HEK293 (cell line): ENCODE results near the gene SLC23A3.

Experiments
- CTCF ChIA-PET: fragments of 350-600 bp; formaldehyde crosslinking; extraction: SDS; loops from one replicate; lab custom pipeline; 2021; ENCODE audit warnings: antibody characterized with exemption; lab: Yijun Ruan, JAX
- POLR2A ChIA-PET: fragments of 300-600 bp; formaldehyde crosslinking; extraction: SDS; loops from one replicate; lab custom pipeline; 2020; ENCODE audit warnings: antibody characterized with exemption, inconsistent platforms; lab: Yijun Ruan, JAX
- H3K27ac ChIP-seq: fragments of 200-500 bp; sonication (Bioruptor generic); 2 replicates; pipeline ENCODE4 v1.5.1; 2014; ENCODE audit warnings: low read depth, low read length, control low read depth, inconsistent platforms; ENCODE audit errors: extremely low read depth
- H3K36me3 ChIP-seq, 2 experiments: fragments of 200-500 bp in 1 of 2; sonication (Bioruptor generic) in 1 of 2; 1 replicate in 1 of 2; 2 replicates in 1 of 2; pipeline ENCODE4 v1.5.1; 2014 to 2017; ENCODE audit warnings: inconsistent platforms in 2 of 2, low read length in 2 of 2; ENCODE audit not compliant: control insufficient read depth in 2 of 2, insufficient read depth in 1 of 2
- H3K4me1 ChIP-seq: fragments of 200-500 bp; sonication (Bioruptor generic); 2 replicates; pipeline ENCODE4 v1.5.1; 2014; ENCODE audit warnings: mild to moderate bottlenecking, low read length, inconsistent platforms; ENCODE audit not compliant: control insufficient read depth, insufficient read depth
- H3K4me3 ChIP-seq: 2 replicates; pipeline ENCODE4 v1.5.1; 2011; ENCODE audit warnings: low read depth, mild to moderate bottlenecking, control low read depth, low read length, moderate library complexity
- H3K9me3 ChIP-seq: fragments of 200-500 bp; sonication (Bioruptor generic); 2 replicates; pipeline ENCODE4 v1.5.1; 2014; ENCODE audit warnings: low read depth, low read length, inconsistent platforms; ENCODE audit not compliant: control insufficient read depth, insufficient read depth
- GLI4 ChIP-seq: fragments of 450-650 bp; formaldehyde crosslinking; IDR thresholded peaks from 2 replicates; pipeline ENCODE4 v1.5.1; 2016; ENCODE audit warnings: missing biosample characterization, missing genetic modification characterization
- RBAK ChIP-seq: fragments of 450-650 bp; formaldehyde crosslinking; IDR thresholded peaks from 2 replicates; pipeline ENCODE4 v1.5.1; 2016; ENCODE audit warnings: missing biosample characterization, missing genetic modification characterization
- REPIN1 ChIP-seq: fragments of 450-650 bp; formaldehyde crosslinking; IDR thresholded peaks from 2 replicates; pipeline ENCODE4 v1.5.1; 2017; ENCODE audit warnings: missing biosample characterization, missing genetic modification characterization, low read depth
- ZBTB26 ChIP-seq: fragments of 450-650 bp; formaldehyde crosslinking; optimal IDR thresholded peaks from 2 replicates; pipeline ENCODE3; 2016; ENCODE audit warnings: missing biosample characterization, mild to moderate bottlenecking, missing genetic modification characterization
- ZBTB49 ChIP-seq: fragments of 450-650 bp; formaldehyde crosslinking; IDR thresholded peaks from 2 replicates; pipeline ENCODE4 v1.5.1; 2016; ENCODE audit warnings: missing biosample characterization, missing genetic modification characterization, low read depth
- ZBTB8A ChIP-seq: fragments of 450-650 bp; formaldehyde crosslinking; IDR thresholded peaks from 2 replicates; pipeline ENCODE4 v1.5.1; 2016; ENCODE audit warnings: missing biosample characterization, missing genetic modification characterization
- ZNF10 ChIP-seq: fragments of 450-650 bp; formaldehyde crosslinking; IDR thresholded peaks from 2 replicates; pipeline ENCODE4 v1.5.1; 2017; ENCODE audit warnings: missing biosample characterization, missing genetic modification characterization
- ZNF121 ChIP-seq: fragments of 450-650 bp; formaldehyde crosslinking; IDR thresholded peaks from 2 replicates; pipeline ENCODE4 v1.5.1; 2016; ENCODE audit warnings: missing biosample characterization, missing genetic modification characterization
- ZNF146 ChIP-seq: fragments of 450-650 bp; formaldehyde crosslinking; IDR thresholded peaks from 2 replicates; pipeline ENCODE4 v1.5.1; 2016; ENCODE audit warnings: missing biosample characterization, missing genetic modification characterization
- ZNF544 ChIP-seq: fragments of 450-650 bp; formaldehyde crosslinking; IDR thresholded peaks from 2 replicates; pipeline ENCODE4 v1.5.0; 2017; ENCODE audit warnings: missing biosample characterization, missing genetic modification characterization
- ZNF558 ChIP-seq: fragments of 450-650 bp; formaldehyde crosslinking; IDR thresholded peaks from 2 replicates; pipeline ENCODE4 v1.5.1; 2016; ENCODE audit warnings: missing biosample characterization, missing genetic modification characterization
- ZNF585B ChIP-seq: fragments of 450-650 bp; formaldehyde crosslinking; IDR thresholded peaks from 2 replicates; pipeline ENCODE4 v1.5.1; 2016; ENCODE audit warnings: missing biosample characterization, missing genetic modification characterization
- ZNF600 ChIP-seq: fragments of 450-650 bp; formaldehyde crosslinking; IDR thresholded peaks from 2 replicates; pipeline ENCODE4 v1.5.1; 2016; ENCODE audit warnings: missing biosample characterization, missing genetic modification characterization
- ZNF658 ChIP-seq: fragments of 450-650 bp; formaldehyde crosslinking; IDR thresholded peaks from 2 replicates; pipeline ENCODE4; 2016; ENCODE audit warnings: missing biosample characterization, missing genetic modification characterization
- ZNF660 ChIP-seq: fragments of 450-650 bp; IDR thresholded peaks from 2 replicates; pipeline ENCODE4 v1.5.1; 2018; ENCODE audit warnings: missing biosample characterization, mild to moderate bottlenecking, missing genetic modification characterization
- ZNF704 ChIP-seq: fragments of 450-650 bp; formaldehyde crosslinking; IDR thresholded peaks from 2 replicates; pipeline ENCODE4 v1.5.1; 2016; ENCODE audit warnings: missing biosample characterization, missing genetic modification characterization
- ZNF76 ChIP-seq: fragments of 450-650 bp; formaldehyde crosslinking; IDR thresholded peaks from 2 replicates; pipeline ENCODE4; 2016; ENCODE audit warnings: low read depth, missing biosample characterization, missing genetic modification characterization, borderline replicate concordance

Gene SLC23A3

GRCh38 chr2:219214786-219215185 lies 45.0 kb upstream of the SLC23A3 start (continued):
- no peak for TF ChIP-seq ZBTB26 (tag by site-specific recombination)

- peak; percentile 32; the same call in 1 of the 2 replicates for TF ChIP-seq ZNF10 (tag by site-specific recombination)
- TF ChIP-seq ZNF146 (tag by site-specific recombination): no peak
- POLR2A ChIA-PET: no interaction called here
These were observed 44.3 kb upstream of the SLC23A3 start for GRCh38 chr2:219214141-219214540.

GRCh38 chr2:219213486-219214071 lies 43.8 kb upstream of the SLC23A3 start:
- no peak overlapping the region for H3K27ac ChIP-seq
- no peaks in the 10 kb centered on the region for H3K9me3 ChIP-seq
- H3K4me3 ChIP-seq: no peak overlapping the region
- H3K36me3 ChIP-seq: peaks cover 15 to 79% of the 10 kb centered on the region in 2 experiments; a peak in 2 of 3 replicates
- ChIA-PET POLR2A (interaction anchor here (1.4 kb wide), 1 partner anchor 36 kb away, joined by 4 read pairs; no protein-coding TSS in a partner anchor), CTCF (interaction anchor here (0.8 to 1.4 kb wide), 4 partner anchors 33 to 82 kb away, joined by 3 to 4 read pairs (median 3); no protein-coding TSS in a partner anchor)
- TF ChIP-seq ZNF558 (tag by site-specific recombination): no peak
- TF ChIP-seq ZNF658 (tag by site-specific recombination): no peak
- TF ChIP-seq ZNF544 (tag by site-specific recombination): no peak
- TF ChIP-seq ZNF585B (tag by site-specific recombination): no peak
- no peak for TF ChIP-seq REPIN1 (tag by site-specific recombination)
- TF ChIP-seq ZNF660 (tag by site-specific recombination): no peak
- no peak for TF ChIP-seq ZBTB8A (tag by site-specific recombination)
- TF ChIP-seq ZNF121: no peak
- no peak for TF ChIP-seq RBAK (tag by site-specific recombination)
- no peak for TF ChIP-seq GLI4
- no peak for TF ChIP-seq ZNF600
- no peak for TF ChIP-seq ZNF76 (tag by site-specific recombination)
- no peak for TF ChIP-seq ZNF704 (tag by site-specific recombination)
- TF ChIP-seq ZBTB49: no peak
- H3K4me1 ChIP-seq: no peaks in the 10 kb centered on the region

More at GRCh38 chr2:219214141-219214540, 44.3 kb upstream of the SLC23A3 start:
- Histone ChIP-seq H3K9me3 (no peaks in the 10 kb centered on the region), H3K27ac (no peak overlapping the region), H3K4me1 (no peaks in the 10 kb centered on the region), H3K4me3 (no peak overlapping the region), H3K36me3 (peaks cover 15 to 73% of the 10 kb centered on the region in 2 experiments; a peak in 2 of 3 replicates)
- CTCF ChIA-PET: interaction anchor here (1.0 to 1.3 kb wide), 2 partner anchors 33 to 81 kb away, joined by 3 read pairs; no protein-coding TSS in a partner anchor
